Fibroblast of lung (primary cell): ENCODE results near the gene DIPK1B.
"Not testable (repeated sequence)": the region's sequence is repeated elsewhere in the genome, so short reads cannot be mapped to it uniquely, and the experiment has no call there.

ENCODE experiments used
- CTCF ChIP-seq, 2 donors: IDR thresholded peaks in 1 of 2; conservative IDR thresholded peaks in 1 of 2; 1 replicate in 1 of 2; 2 replicates in 1 of 2; pipeline ENCODE4 v1.5.1; 2011 to 2012; ENCODE audit warnings: low read length in 2 of 2, control low read depth in 1 of 2, inconsistent platforms in 1 of 2, low read depth in 1 of 2, mild to moderate bottlenecking in 1 of 2
- EZH2 ChIP-seq: IDR thresholded peaks from 2 replicates; pipeline ENCODE4 v1.5.1; 2012; ENCODE audit warnings: low read length, control low read depth, mild to moderate bottlenecking; ENCODE audit errors: missing control alignments

DNA sequence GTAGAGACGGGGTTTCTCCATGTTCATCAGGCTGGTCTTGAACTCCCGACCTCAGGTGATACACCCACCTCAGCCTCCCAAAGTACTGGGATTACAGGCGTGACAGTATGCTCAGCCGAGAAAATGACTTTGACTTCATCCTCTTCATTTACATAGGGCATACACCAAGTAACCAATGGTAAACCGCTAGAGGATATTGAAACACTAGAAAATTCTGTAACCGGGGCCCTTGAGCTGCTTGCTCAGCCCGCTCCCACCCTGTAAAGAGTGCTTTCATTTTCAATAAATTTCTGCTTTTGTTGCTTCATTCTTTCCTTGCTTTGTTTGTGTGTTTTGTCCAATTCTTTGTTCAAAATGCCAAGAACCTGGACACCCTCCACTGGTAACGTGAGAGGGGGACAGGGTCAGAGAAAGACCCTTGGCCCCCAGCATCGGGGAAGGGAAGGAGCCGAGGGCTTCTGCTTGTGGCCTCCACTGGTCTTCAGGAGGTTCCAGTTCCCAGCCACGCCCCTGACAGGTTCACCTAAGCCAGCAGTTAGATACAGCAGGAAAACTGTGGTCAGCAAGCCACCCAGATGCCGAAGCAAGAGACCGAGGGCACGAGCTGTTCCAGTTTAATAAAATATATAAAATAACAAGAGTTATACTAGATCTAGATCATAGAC, 53.5 kb downstream of the DIPK1B start:
- not testable (repeated sequence) for TF ChIP-seq EZH2; CTCF (conservative IDR thresholded peaks at IDR 0.05 in 1 of 2, IDR thresholded peaks at IDR 0.05 in 1 of 2; ENCODE audit: low read depth in 1 of 2, low read length in 2 of 2)
